ENCODE measurements around the gene SLC8B1. TPM values are rescaled to one million over a fixed set of nuclear protein-coding genes. Genes with fewer than 3 reads are reported as not detected.
A peak's percentile ranks its signal among the peaks of the same experiment; 100 is the strongest.

The SLC8B1 gene
- total and polyA plus RNA-seq, 9 of the 15 experiments (the other 6 are each of a cell fraction or from before 2014, with no cell fraction given), result 0.86 to 34.1 (median 18.5) TPM

DNA sequence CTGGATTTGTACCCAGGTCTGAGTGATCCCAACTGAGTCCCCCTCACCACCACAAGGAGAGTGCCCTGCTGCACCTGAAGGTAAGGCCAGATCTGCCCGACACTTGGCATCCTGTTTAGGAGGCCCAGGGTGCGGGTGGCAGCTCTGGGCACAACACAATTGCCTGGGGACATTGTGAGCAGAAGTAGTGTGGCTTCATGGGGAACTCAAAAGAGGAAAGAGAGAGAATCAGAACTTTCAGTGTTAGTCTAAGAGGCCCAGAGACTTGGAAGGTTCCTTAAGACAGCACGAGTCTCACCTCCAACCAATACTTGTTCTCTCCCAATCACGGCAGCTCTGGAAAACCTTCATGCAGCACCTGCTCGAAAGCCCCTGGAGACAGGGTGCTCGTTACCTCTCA is 6.6 kb upstream of the SLC8B1 start:
- 57% methylated on average over 6 of the region's 6 CpGs for WGBS (ENCODE audit: insufficient coverage, low coverage, missing lambda C conversion rate)

More for the DNA sequence above, 6.6 kb upstream of the SLC8B1 start:
- TF ChIP-seq GATAD2A (IDR thresholded peaks at IDR 0.05) (no peak), TAF15 (IDR thresholded peaks at IDR 0.05; ENCODE audit: low read depth, low read length) (no peak), NR1H2 (CRISPR knock-in tag; IDR thresholded peaks at IDR 0.05) (no peak), NEUROD1 (IDR thresholded peaks at IDR 0.05; ENCODE audit: borderline replicate concordance, low read depth, low read length, partially characterized antibody) (no peak), HEY1 (CRISPR knock-in tag; IDR thresholded peaks at IDR 0.05; ENCODE audit: borderline replicate concordance) (no peak), ZNF408 (CRISPR knock-in tag; IDR thresholded peaks at IDR 0.05; ENCODE audit: low read depth) (no peak), ZZZ3 (IDR thresholded peaks at IDR 0.05) (no peak), DNMT1 (IDR thresholded peaks at IDR 0.05) (no peak), HOXB6 (CRISPR knock-in tag; IDR thresholded peaks at IDR 0.05; ENCODE audit: borderline replicate concordance) (no peak), ZBTB17 (CRISPR knock-in tag; IDR thresholded peaks at IDR 0.05) (no peak), GTF2A2 (tag; IDR thresholded peaks at IDR 0.05) (no peak), TBP (optimal IDR thresholded peaks at IDR 0.05; ENCODE audit: low read depth, low read length) (no peak)
- TF ChIP-seq, protein P1, sequence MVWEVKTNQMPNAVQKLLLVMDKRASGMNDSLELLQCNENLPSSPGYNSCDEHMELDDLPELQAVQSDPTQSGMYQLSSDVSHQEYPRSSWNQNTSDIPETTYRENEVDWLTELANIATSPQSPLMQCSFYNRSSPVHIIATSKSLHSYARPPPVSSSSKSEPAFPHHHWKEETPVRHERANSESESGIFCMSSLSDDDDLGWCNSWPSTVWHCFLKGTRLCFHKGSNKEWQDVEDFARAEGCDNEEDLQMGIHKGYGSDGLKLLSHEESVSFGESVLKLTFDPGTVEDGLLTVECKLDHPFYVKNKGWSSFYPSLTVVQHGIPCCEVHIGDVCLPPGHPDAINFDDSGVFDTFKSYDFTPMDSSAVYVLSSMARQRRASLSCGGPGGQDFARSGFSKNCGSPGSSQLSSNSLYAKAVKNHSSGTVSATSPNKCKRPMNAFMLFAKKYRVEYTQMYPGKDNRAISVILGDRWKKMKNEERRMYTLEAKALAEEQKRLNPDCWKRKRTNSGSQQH (CRISPR knock-in tag; IDR thresholded peaks at IDR 0.05), result no peak
- TF ChIP-seq, protein P2, sequence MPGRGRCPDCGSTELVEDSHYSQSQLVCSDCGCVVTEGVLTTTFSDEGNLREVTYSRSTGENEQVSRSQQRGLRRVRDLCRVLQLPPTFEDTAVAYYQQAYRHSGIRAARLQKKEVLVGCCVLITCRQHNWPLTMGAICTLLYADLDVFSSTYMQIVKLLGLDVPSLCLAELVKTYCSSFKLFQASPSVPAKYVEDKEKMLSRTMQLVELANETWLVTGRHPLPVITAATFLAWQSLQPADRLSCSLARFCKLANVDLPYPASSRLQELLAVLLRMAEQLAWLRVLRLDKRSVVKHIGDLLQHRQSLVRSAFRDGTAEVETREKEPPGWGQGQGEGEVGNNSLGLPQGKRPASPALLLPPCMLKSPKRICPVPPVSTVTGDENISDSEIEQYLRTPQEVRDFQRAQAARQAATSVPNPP (IDR thresholded peaks at IDR 0.05; ENCODE audit: borderline replicate concordance, insufficient read depth, insufficient read length), result no peak
- no TSS peak for BruUV-seq (replicated peaks)
- ATAC-seq, result no peak
- no peak overlapping the region for H3K27ac ChIP-seq (ENCODE audit: extremely low read depth, low read depth, low read length)
- no peaks in the 10 kb centered on the region for H4K20me1 ChIP-seq (replicated peaks; ENCODE audit: control insufficient read depth, insufficient read depth, low read length)
- H3K4me2 ChIP-seq (ENCODE audit: insufficient read depth, low read length), result no peak overlapping the region
- peak overlapping the region; percentile 32; the same call in 1 of the 2 replicates for H2AFZ ChIP-seq (ENCODE audit: low read depth, low read length)
- in situ Hi-C loops (cut with MboI) (no loop called here), intact Hi-C loops (cut with micrococcal nuclease) (no loop called here)
- H3K4me3 ChIP-seq, result no peak overlapping the region
- H3K9me3 ChIP-seq (replicated peaks; ENCODE audit: control insufficient read depth, insufficient read depth, low read depth, low read length), result no peaks in the 10 kb centered on the region
- POLR2A ChIA-PET, result interaction anchor here (0.6 kb wide), 1 partner anchor 34 kb away, joined by 3 read pairs; no protein-coding TSS in a partner anchor
- H3K79me2 ChIP-seq (ENCODE audit: control insufficient read depth, insufficient read depth, low read length), result no peaks in the 10 kb centered on the region
- no peaks in the 10 kb centered on the region for H3K27me3 ChIP-seq (ENCODE audit: control insufficient read depth in 2 of 2, insufficient read depth in 2 of 2, low read length in 2 of 2)
- no peak for DNase-seq (ENCODE audit: extremely low read depth in 1 of 4, low spot score in 3 of 4)
- no peak for FAIRE-seq
- peaks cover 4 to 6% of the 10 kb centered on the region in 2 experiments; a peak in 3 of 5 replicates for H3K4me1 ChIP-seq (replicated peaks in 1 of 2; ENCODE audit: control insufficient read depth in 2 of 2, insufficient read depth in 2 of 2, low read length in 2 of 2)
- peak overlapping the region in 1 of 2 experiments; percentile 48; a peak in 1 of 4 replicates for H3K9ac ChIP-seq (ENCODE audit: insufficient read depth in 1 of 2, low read depth in 2 of 2, low read length in 2 of 2)
- H3K36me3 ChIP-seq (ENCODE audit: control insufficient read depth, insufficient read depth, low read length), result no peaks in the 10 kb centered on the region
- H3K9me1 ChIP-seq (ENCODE audit: control insufficient read depth, insufficient read depth, low read length), result no peaks in the 10 kb centered on the region
- CTCF ChIA-PET (ENCODE audit: low intra/inter-chr PET ratio), result no interaction called here

All from K562 (cell line).